Activated B cell treated with CpG ODN at 0.5 μM for 24 hours (primary cell): ENCODE results near the gene PELI3. TPM values are rescaled to one million over a fixed set of nuclear protein-coding genes. Genes with fewer than 3 reads are reported as not detected.

Experiments
- ATAC-seq: fragments of 200-7000 bp; cut with Tn5 transposase; one replicate; pipeline ENCODE4 v1.10.0; 2021; ENCODE audit warnings: low read depth, mild to moderate bottlenecking, moderate library complexity
- CTCF ChIA-PET: fragments of 350-600 bp; sonication (Branson Sonifier 250); formaldehyde crosslinking; loops from one replicate; lab custom pipeline; 2021; ENCODE audit warnings: antibody characterized with exemption; lab: Charles Lee
- POLR2A ChIA-PET: fragments of 350-600 bp; sonication (Branson Sonifier 250); formaldehyde crosslinking; loops from one replicate; lab custom pipeline; 2021; ENCODE audit warnings: antibody characterized with exemption; lab: Charles Lee
- DNase-seq: peaks from one replicate; pipeline ENCODE4 v3.0.0; 2022
- H3K27ac Mint-ChIP-seq: one replicate; pipeline ENCODE4 v1.8.0; 2020; ENCODE audit warnings: mixed read lengths
- H3K27me3 Mint-ChIP-seq: one replicate; pipeline ENCODE4 v1.8.0; 2021; ENCODE audit warnings: mixed read lengths
- H3K36me3 Mint-ChIP-seq: one replicate; pipeline ENCODE4 v1.8.0; 2021; ENCODE audit warnings: low read depth, mixed read lengths
- H3K4me1 Mint-ChIP-seq: one replicate; pipeline ENCODE4 v1.8.0; 2021; ENCODE audit warnings: mixed read lengths
- H3K4me3 Mint-ChIP-seq: one replicate; pipeline ENCODE4 v1.8.0; 2020; ENCODE audit warnings: mild to moderate bottlenecking, mixed read lengths
- H3K9me3 Mint-ChIP-seq: one replicate; pipeline ENCODE4 v1.8.0; 2020; ENCODE audit warnings: mixed read lengths
- CTCF ChIP-seq: fragments of 200-600 bp; IDR thresholded peaks from one replicate; pipeline ENCODE4 v1.8.0; 2022; ENCODE audit warnings: antibody characterized with exemption, mild to moderate bottlenecking
- intact Hi-C: fragments of 100-400 bp; cut with micrococcal nuclease; formaldehyde crosslinking; loops from one replicate; pipeline ENCODE4 v1.15.1; 2024
- total RNA-seq: library from RNA; stranded (reverse); gene quantifications from 2 replicates; pipeline ENCODE4 v1.2.3, GENCODE V29; 2022

The PELI3 gene
- total RNA-seq, 1 donor from 2014 or later = 8.5 TPM

DNA sequence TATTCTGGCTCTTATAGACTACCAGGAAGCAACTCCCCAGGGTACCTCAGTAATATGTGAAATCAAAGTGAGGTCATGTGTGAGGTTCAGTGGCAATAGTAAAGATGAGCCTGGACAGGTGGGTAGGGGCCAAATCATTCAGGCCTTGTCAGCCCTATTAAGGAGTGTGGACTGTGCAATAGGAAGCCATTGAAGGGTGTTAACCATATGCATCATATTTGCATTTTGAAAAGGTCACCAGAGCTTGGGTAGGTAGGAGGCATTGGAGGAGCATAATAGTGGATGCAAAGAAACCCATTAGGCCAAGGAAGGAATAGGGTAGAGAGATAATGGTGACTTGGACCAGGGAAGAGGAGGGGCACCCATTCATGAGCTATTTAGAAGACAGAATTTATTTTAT is 19.7 kb upstream of the PELI3 start:
- ChIA-PET CTCF (no interaction called here), POLR2A (interaction anchor here (0.6 kb wide), 1 partner anchor 394 kb away, joined by 5 read pairs; no protein-coding TSS in a partner anchor)
- Mint-ChIP-seq H3K27ac (no peak overlapping the region), H3K9me3 (peaks cover 11% of the 10 kb centered on the region), H3K4me3 (no peak overlapping the region), H3K4me1 (no peaks in the 10 kb centered on the region), H3K27me3 (peaks cover 4% of the 10 kb centered on the region), H3K36me3 (no peaks in the 10 kb centered on the region)
- ATAC-seq (no peak), DNase-seq (no peak)
- intact Hi-C loops = no loop called here
- TF ChIP-seq CTCF = no peak

DNA sequence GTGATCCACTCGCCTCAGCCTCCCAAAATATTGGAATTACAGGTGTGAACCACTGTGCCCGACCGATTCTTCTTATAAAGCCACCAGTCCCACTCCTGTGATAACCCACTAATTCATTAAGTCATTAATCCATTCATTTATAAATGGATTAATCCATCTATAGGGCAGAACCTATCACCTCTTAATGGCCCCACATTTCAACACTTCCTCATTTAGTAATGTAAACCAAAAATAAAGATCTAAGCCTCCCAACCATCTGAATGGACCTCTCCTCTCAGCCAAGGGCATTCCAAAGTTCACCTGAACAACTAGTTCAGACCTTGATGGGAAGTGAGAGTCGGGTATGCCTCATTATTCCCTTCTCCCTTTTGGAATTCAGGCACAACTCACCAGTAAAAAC is 18.2 kb upstream of the PELI3 start:
- no peak overlapping the region for H3K27ac Mint-ChIP-seq
- H3K4me3 Mint-ChIP-seq = no peak overlapping the region
- peaks cover 2% of the 10 kb centered on the region for H3K27me3 Mint-ChIP-seq
- POLR2A ChIA-PET = no interaction called here
- CTCF ChIA-PET = no interaction called here
- no peaks in the 10 kb centered on the region for H3K4me1 Mint-ChIP-seq
- intact Hi-C loops = no loop called here
- no peaks in the 10 kb centered on the region for H3K36me3 Mint-ChIP-seq
- TF ChIP-seq CTCF = no peak
- DNase-seq (no peak), ATAC-seq (no peak)
- peaks cover 4% of the 10 kb centered on the region for H3K9me3 Mint-ChIP-seq

- H3K27me3 Mint-ChIP-seq = peaks cover 11% of the 10 kb centered on the region
- TF ChIP-seq CTCF = no peak
- intact Hi-C loops = no loop called here
- ATAC-seq (no peak), DNase-seq (no peak)
- H3K4me3 Mint-ChIP-seq = no peak overlapping the region
- POLR2A ChIA-PET = no interaction called here
- CTCF ChIA-PET = interaction anchor here (0.7 kb wide), 1 partner anchor 1638 kb away, joined by 3 read pairs; no protein-coding TSS in a partner anchor
- H3K4me1 Mint-ChIP-seq = peaks cover 6% of the 10 kb centered on the region
- H3K9me3 Mint-ChIP-seq = no peaks in the 10 kb centered on the region
- no peaks in the 10 kb centered on the region for H3K36me3 Mint-ChIP-seq
- H3K27ac Mint-ChIP-seq = no peak overlapping the region
Measured at GRCh38 chr11:66450560-66450959, 16.1 kb upstream of the PELI3 start.

DNA sequence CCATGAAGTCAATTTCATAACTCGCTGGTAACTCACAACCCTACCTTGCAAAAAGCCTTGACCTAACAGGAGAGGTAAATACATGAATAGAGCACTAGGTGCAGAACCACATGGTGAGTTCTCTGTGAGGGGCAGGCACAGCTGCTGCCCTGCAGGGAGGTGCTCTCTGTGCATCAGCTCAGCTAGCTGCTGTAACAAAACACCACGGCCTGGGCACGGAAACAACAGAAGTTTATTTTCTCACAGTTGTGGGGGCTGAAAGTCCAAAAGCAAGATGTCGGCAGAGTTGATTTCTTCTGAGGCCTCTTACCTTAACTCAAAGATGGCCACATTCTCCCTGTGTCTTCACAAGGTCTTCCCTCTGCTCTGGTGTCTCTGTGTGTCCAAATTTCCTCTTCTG is 15.0 kb upstream of the PELI3 start:
- Mint-ChIP-seq H3K9me3 (no peaks in the 10 kb centered on the region), H3K4me3 (no peak overlapping the region), H3K27ac (no peak overlapping the region), H3K36me3 (no peaks in the 10 kb centered on the region), H3K4me1 (peaks cover 10% of the 10 kb centered on the region), H3K27me3 (peaks cover 11% of the 10 kb centered on the region)
- ChIA-PET CTCF (no interaction called here), POLR2A (no interaction called here)
- DNase-seq (no peak), ATAC-seq (no peak)
- intact Hi-C loops = no loop called here
- TF ChIP-seq CTCF = no peak

GRCh38 chr11:66454247-66454646 is 12.5 kb upstream of the PELI3 start:
- no peak for DNase-seq
- TF ChIP-seq CTCF = no peak
- POLR2A ChIA-PET = interaction anchor here (1.3 to 1.9 kb wide), 2 partner anchors 15 to 26 kb away, joined by 3 to 6 read pairs; partner anchors contain the start of genes DPP3 and MRPL11
- ATAC-seq = no peak
- Mint-ChIP-seq H3K36me3 (no peaks in the 10 kb centered on the region), H3K9me3 (no peaks in the 10 kb centered on the region), H3K27me3 (peaks cover 11% of the 10 kb centered on the region), H3K4me1 (peaks cover 31% of the 10 kb centered on the region), H3K27ac (no peak overlapping the region), H3K4me3 (no peak overlapping the region)
- intact Hi-C loops = no loop called here
- CTCF ChIA-PET = no interaction called here
